Pancreas (tissue), 10 donors: ENCODE data around the gene SPEN. TPM values are rescaled to one million over a fixed set of nuclear protein-coding genes. Genes with fewer than 3 reads are reported as not detected.
"Not testable (repeated sequence)": the region's sequence is repeated elsewhere in the genome, so short reads cannot be mapped to it uniquely, and the experiment has no call there.

Experiments
- ATAC-seq, 4 donors: fragments of 200-7000 bp; cut with Tn5 transposase; one replicate each; pipeline versions ENCODE4 v1.8.0 to v1.9.1; 2020; ENCODE audit warnings: mild to moderate bottlenecking in 4 of 4, moderate library complexity in 4 of 4
- DNase-seq, 6 donors: peaks; one replicate each; pipeline ENCODE4 v3.0.0-alpha.2; 2020
- FAIRE-seq: peaks from 2 replicates; lab custom pipeline; 2012; peaks lifted over from hg19 to GRCh38; lab: Jason Lieb, UNC
- H3K27ac ChIP-seq, 4 donors: fragments of 200-600 bp; sonication (generic); 1 replicate in 3 of 4; 2 replicates in 1 of 4; pipeline versions ENCODE4 v1.5.0 to v1.8.0; 2020
- H3K27me3 ChIP-seq, 4 donors: fragments of 200-600 bp; one replicate each; pipeline ENCODE4 v1.8.0; 2021
- H3K36me3 ChIP-seq, 3 donors: fragments of 200-600 bp; sonication (generic) in 1 of 3; one replicate each; pipeline versions ENCODE4 v1.5.0 to v1.8.0; 2020 to 2021
- H3K4me1 ChIP-seq, 3 donors: fragments of 200-600 bp; one replicate each; pipeline ENCODE4 v1.8.0; 2021
- H3K4me3 ChIP-seq, 4 donors: fragments of 200-600 bp; sonication (generic) in 2 of 4; one replicate each; pipeline versions ENCODE4 v1.5.0 to v1.8.0; 2020 to 2021
- H3K9me3 ChIP-seq, 4 donors: fragments of 200-600 bp; one replicate each; pipeline ENCODE4 v1.8.0; 2021
- WGBS, 2 donors: extraction: QIAGEN DNeasy Blood & Tissue Kit; methylation state at CpG; one replicate each; pipeline ENCODE4 v1.1.7; 2013; 5-methylcytosine and 5-hydroxymethylcytosine counted together
- intact Hi-C, 3 donors: fragments of 100-400 bp; cut with DNase I; formaldehyde crosslinking; loops; one replicate each; pipeline versions ENCODE4 v1.11.1 to v1.14.2; 2022
- polyA plus RNA-seq, 2 donors: library from polyadenylated mRNA; stranded (reverse); fragments of 200-250 nt; gene quantifications; one replicate each; pipeline ENCODE4 v1.2.3, GENCODE V29; 2013
- total RNA-seq, 6 donors: library from RNA; stranded (reverse); fragmentation: NEBNext Ultra II Directional in 4 of 6; extraction: Animal tissue kit (Norgen Biotek cat#: 25700) in 4 of 6; gene quantifications; one replicate each; pipeline versions ENCODE4 v1.2.1 to v1.2.4, GENCODE V29; 2021 to 2023
- TF ChIP-seq, protein P1 (sequence below), 4 donors: fragments of 200-600 bp; sonication (generic) in 3 of 4; IDR thresholded peaks; one replicate each; pipeline versions ENCODE4 v1.5.0 to v1.8.0; 2021; ENCODE audit warnings: antibody characterized with exemption in 4 of 4
- donor health status: healthy with polysubstance abuse.
- donor health status: DM: no; HTN: no; CAD: no; lungs with moderate emphysema.
- donor health status: DM: no; HTN: no; CAD: no.
- donor health status: control.
- donor health status: control.
- donor health status: Bipolar disorder and iron deficiency.
- donor health status: DM: yes; HTN: yes; CAD: no.
- donor health status: DM: no; HTN: no; CAD: no.
- donor health status: DM: no; HTN: no; CAD: no.
- donor health status: DM: yes; HTN: yes; CAD: no.

SPEN gene
- total and polyA plus RNA-seq, 8 donors = 16.2 to 38.2 (median 26.2) TPM

DNA sequence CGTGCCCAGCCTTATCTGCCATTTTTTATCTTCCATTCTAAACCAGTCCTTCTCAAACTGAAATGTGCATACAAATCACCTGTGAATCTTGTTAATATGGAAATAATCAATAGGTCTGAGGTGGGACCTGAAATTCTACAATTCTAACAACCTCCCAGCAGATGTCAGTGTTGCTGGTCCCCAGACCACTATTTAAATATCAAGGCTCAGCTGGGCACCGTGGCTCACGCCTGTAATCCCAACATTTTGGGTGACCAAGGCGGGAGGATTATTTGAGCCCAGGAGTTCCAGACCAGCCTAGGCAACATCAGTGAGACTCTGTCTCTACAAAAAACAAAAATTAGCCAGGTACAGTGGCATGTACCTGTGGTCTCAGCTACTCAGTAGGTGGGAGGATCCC lies 44.1 kb upstream of the SPEN start:
- H3K4me1 ChIP-seq = peaks cover 12 to 19% (median 12%) of the 10 kb centered on the region in 3 donors
- TF ChIP-seq, protein P1, sequence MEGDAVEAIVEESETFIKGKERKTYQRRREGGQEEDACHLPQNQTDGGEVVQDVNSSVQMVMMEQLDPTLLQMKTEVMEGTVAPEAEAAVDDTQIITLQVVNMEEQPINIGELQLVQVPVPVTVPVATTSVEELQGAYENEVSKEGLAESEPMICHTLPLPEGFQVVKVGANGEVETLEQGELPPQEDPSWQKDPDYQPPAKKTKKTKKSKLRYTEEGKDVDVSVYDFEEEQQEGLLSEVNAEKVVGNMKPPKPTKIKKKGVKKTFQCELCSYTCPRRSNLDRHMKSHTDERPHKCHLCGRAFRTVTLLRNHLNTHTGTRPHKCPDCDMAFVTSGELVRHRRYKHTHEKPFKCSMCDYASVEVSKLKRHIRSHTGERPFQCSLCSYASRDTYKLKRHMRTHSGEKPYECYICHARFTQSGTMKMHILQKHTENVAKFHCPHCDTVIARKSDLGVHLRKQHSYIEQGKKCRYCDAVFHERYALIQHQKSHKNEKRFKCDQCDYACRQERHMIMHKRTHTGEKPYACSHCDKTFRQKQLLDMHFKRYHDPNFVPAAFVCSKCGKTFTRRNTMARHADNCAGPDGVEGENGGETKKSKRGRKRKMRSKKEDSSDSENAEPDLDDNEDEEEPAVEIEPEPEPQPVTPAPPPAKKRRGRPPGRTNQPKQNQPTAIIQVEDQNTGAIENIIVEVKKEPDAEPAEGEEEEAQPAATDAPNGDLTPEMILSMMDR (IDR thresholded peaks at IDR 0.05) = peak in 2 of 4 donors; percentile 9 to 14
- H3K27me3 ChIP-seq = no peaks in the 10 kb centered on the region
- WGBS, 2 donors = 19 to 34% methylated on average over 4 of the region's 4 CpGs
- intact Hi-C loops = loop anchor here in 1 of 3 donors (10.0 kb wide), 2 partner anchors 191 to 241 kb away; partner anchors contain the start of gene CLCNKB
- H3K36me3 ChIP-seq = no peaks in the 10 kb centered on the region
- ATAC-seq = no peak
- H3K9me3 ChIP-seq = no peaks in the 10 kb centered on the region
- DNase-seq = peak in 1 of 6 donors; percentile 40
- FAIRE-seq = no peak
- no peak overlapping the region for H3K4me3 ChIP-seq
- no peak overlapping the region for H3K27ac ChIP-seq

DNA sequence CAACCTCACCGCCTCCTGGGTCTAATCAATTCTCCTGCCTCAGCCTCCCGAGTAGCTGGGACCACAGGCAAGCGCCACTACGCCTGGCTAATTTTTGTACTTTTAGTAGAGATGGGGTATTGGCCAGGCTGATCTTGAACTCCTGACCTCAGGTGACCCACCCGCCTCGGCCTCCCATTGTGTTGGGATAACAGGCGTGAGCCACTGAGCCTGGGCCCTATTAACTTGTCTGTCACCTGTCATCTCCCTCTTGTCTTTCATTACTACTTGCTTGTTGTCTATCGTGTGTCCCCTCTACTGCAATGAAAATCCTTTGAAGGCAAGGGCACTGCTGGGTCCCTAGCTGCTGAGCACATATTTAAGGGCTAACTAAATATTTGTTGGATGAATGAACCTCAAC lies 43.4 kb upstream of the SPEN start:
- H3K36me3 ChIP-seq = no peaks in the 10 kb centered on the region
- peaks cover 12 to 16% (median 12%) of the 10 kb centered on the region in 3 donors for H3K4me1 ChIP-seq
- intact Hi-C loops = loop anchor here in 1 of 3 donors (10.0 kb wide), 2 partner anchors 191 to 241 kb away; partner anchors contain the start of gene CLCNKB
- TF ChIP-seq, protein P1 (IDR thresholded peaks at IDR 0.05) = no peak
- no peak overlapping the region for H3K27ac ChIP-seq
- ATAC-seq (no peak), FAIRE-seq (no peak), DNase-seq (no peak)
- H3K4me3 ChIP-seq = no peak overlapping the region
- H3K27me3 ChIP-seq = no peaks in the 10 kb centered on the region
- 85 to 90% methylated on average over 8 of the region's 8 CpGs for WGBS, 2 donors
- no peaks in the 10 kb centered on the region for H3K9me3 ChIP-seq

DNA sequence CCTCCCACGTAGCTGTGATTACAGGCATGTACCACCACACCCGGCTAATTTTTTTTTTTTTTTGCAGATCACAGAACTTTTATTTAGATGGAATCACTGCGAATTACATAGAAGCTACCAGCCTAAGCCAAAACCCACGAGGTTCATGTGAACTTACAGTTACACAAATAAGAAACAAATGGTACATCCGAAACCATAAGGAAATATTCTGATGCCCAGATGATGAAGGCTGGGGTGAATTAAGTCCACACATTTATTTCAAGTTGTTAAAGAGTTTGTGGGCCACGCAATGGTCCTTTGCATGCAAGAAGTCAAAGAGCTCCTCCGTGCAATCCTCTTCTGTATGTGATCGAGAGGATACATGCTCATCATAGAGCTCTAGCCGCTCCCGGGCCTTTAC lies 40.4 kb upstream of the SPEN start:
- no peak overlapping the region for H3K27ac ChIP-seq
- H3K4me3 ChIP-seq = no peak overlapping the region
- DNase-seq = no peak
- TF ChIP-seq, protein P1 (IDR thresholded peaks at IDR 0.05) = no peak
- no peaks in the 10 kb centered on the region for H3K4me1 ChIP-seq
- H3K27me3 ChIP-seq = no peaks in the 10 kb centered on the region
- intact Hi-C loops = loop anchor here in 2 of 3 donors (5.0 to 10.0 kb wide), 3 partner anchors 188 to 238 kb away; partner anchors contain the start of gene CLCNKB (in 1 of the 2)
- no peaks in the 10 kb centered on the region for H3K9me3 ChIP-seq
- FAIRE-seq = no peak
- no peaks in the 10 kb centered on the region for H3K36me3 ChIP-seq
- 87 to 89% methylated on average over 10 of the region's 10 CpGs for WGBS, 2 donors
- no peak for ATAC-seq

DNA sequence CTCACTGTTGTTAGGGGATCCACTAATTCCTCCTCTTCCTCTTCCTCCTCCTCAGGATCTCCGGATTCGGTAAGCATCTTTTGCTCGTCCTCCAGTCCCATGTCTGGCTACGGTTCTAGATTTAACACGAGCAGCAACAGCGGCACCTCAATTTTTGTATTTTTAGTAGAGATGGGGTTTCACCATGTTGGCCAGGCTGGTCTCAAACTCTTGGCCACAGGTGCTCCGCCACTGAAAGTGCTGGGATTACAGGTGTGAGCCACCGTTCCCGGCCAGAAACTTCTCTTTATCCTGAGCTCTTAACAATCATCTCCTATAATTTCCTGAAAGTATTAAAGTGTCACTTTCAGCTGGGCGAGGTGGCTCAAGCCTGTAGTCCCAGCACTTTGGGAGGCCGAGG lies 40.0 kb upstream of the SPEN start, which contains the start of gene UQCRHL:
TSS of gene UQCRHL (minus strand) at position 101 of the 400 bp plus-strand sequence. CDS start at position 101, 0 bp downstream.
- not testable (repeated sequence) for H3K4me3 ChIP-seq, H3K9me3 ChIP-seq, FAIRE-seq, H3K27me3 ChIP-seq, H3K4me1 ChIP-seq, DNase-seq, H3K36me3 ChIP-seq, ATAC-seq, H3K27ac ChIP-seq
- intact Hi-C loops = loop anchor here in 2 of 3 donors (5.0 to 10.0 kb wide), 3 partner anchors 187 to 237 kb away; partner anchors contain the start of gene CLCNKB (in 1 of the 2)
- 88 to 90% methylated on average over 11 of the region's 11 CpGs for WGBS, 2 donors

DNA sequence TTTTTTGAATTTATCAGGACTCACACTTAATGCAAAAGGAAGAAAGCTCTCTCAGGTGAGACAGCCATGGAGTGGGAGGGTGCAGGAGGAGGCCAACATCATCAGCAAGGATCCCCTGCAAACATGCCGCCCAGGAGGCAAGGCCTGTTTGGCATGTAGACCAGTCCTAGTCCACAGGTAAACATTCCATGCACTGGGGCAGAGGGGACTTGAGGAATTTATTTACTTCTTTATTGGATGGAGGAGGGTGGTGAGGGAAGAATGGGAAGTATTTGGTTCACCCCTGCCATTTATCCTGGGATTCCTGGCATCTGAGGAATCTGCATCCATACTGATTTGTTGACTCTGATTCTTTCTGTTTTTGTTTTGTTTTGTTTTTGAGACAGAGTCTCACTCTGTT lies 38.6 kb upstream of the SPEN start:
- intact Hi-C loops = loop anchor here in 2 of 3 donors (5.0 to 10.0 kb wide), 3 partner anchors 186 to 236 kb away; partner anchors contain the start of gene CLCNKB (in 1 of the 2)
- H3K27me3 ChIP-seq = no peaks in the 10 kb centered on the region
- FAIRE-seq = no peak
- TF ChIP-seq, protein P1 (IDR thresholded peaks at IDR 0.05) = no peak
- no peak for DNase-seq
- 81 to 88% methylated on average over 1 of the region's 1 CpG for WGBS, 2 donors
- H3K9me3 ChIP-seq = no peaks in the 10 kb centered on the region
- no peak overlapping the region for H3K4me3 ChIP-seq
- ATAC-seq = no peak
- no peak overlapping the region for H3K27ac ChIP-seq
- no peaks in the 10 kb centered on the region for H3K4me1 ChIP-seq
- H3K36me3 ChIP-seq = no peaks in the 10 kb centered on the region
